ENCODE measurements around the gene SPON1.
"Not testable (repeated sequence)": the region's sequence is repeated elsewhere in the genome, so short reads cannot be mapped to it uniquely, and the experiment has no call there.

SPON1 gene

GRCh38 chr11:14124350-14124749 lies 161.8 kb downstream of the SPON1 start:
- no peak for DNase-seq (ENCODE audit: low read depth in 2 of 2)

GRCh38 chr11:14124886-14125285 lies 162.4 kb downstream of the SPON1 start:
- no peak for DNase-seq (ENCODE audit: low read depth in 2 of 2)

GRCh38 chr11:14125529-14125928 lies 163.0 kb downstream of the SPON1 start:
- no peak for DNase-seq (ENCODE audit: low read depth in 2 of 2)

- DNase-seq (ENCODE audit: low read depth in 2 of 2): no peak
Observed at GRCh38 chr11:14127679-14128078, 165.2 kb downstream of the SPON1 start.

- no peak for DNase-seq (ENCODE audit: low read depth in 2 of 2)
Observed at GRCh38 chr11:14132312-14132711, 169.8 kb downstream of the SPON1 start.

GRCh38 chr11:14133381-14133780 lies 170.9 kb downstream of the SPON1 start:
- DNase-seq (ENCODE audit: low read depth in 2 of 2): no peak

GRCh38 chr11:14136561-14136960 lies 174.0 kb downstream of the SPON1 start:
- no peak for DNase-seq (ENCODE audit: low read depth in 2 of 2)

- no peak for DNase-seq (ENCODE audit: low read depth in 2 of 2)
Observed at GRCh38 chr11:14137284-14137683, 174.8 kb downstream of the SPON1 start.

- DNase-seq (ENCODE audit: low read depth in 2 of 2): no peak
Observed at GRCh38 chr11:14140991-14141390, 178.5 kb downstream of the SPON1 start.

GRCh38 chr11:14141676-14142075 lies 179.2 kb downstream of the SPON1 start:
- DNase-seq (ENCODE audit: low read depth in 2 of 2): no peak

- DNase-seq (ENCODE audit: low read depth in 2 of 2): peak in 1 of 2 donors; percentile 7
Observed at GRCh38 chr11:14144934-14145333, 182.4 kb downstream of the SPON1 start.

- no peak for DNase-seq (ENCODE audit: low read depth in 2 of 2)
Observed at GRCh38 chr11:14148653-14149273, 186.2 kb downstream of the SPON1 start.

- DNase-seq (ENCODE audit: low read depth in 2 of 2): no peak
Observed at GRCh38 chr11:14149683-14150082, 187.2 kb downstream of the SPON1 start.

GRCh38 chr11:14150878-14151277 lies 188.4 kb downstream of the SPON1 start:
- no peak for DNase-seq (ENCODE audit: low read depth in 2 of 2)

GRCh38 chr11:14154103-14154502 lies 191.6 kb downstream of the SPON1 start:
- not testable (repeated sequence) for DNase-seq (ENCODE audit: low read depth in 2 of 2)

- DNase-seq (ENCODE audit: low read depth in 2 of 2): no peak
Observed at GRCh38 chr11:14158393-14158792, 195.9 kb downstream of the SPON1 start.

- DNase-seq (ENCODE audit: low read depth in 2 of 2): no peak
Observed at GRCh38 chr11:14163576-14163975, 201.1 kb downstream of the SPON1 start.

GRCh38 chr11:14173679-14174078 lies 211.2 kb downstream of the SPON1 start:
- not testable (repeated sequence) for DNase-seq (ENCODE audit: low read depth in 2 of 2)

GRCh38 chr11:14179116-14179820 lies 216.7 kb downstream of the SPON1 start:
- DNase-seq (ENCODE audit: low read depth in 2 of 2): no peak

- DNase-seq (ENCODE audit: low read depth in 2 of 2): no peak
Observed at GRCh38 chr11:14181121-14181520, 218.6 kb downstream of the SPON1 start.

GRCh38 chr11:14182833-14183364 lies 220.4 kb downstream of the SPON1 start:
- DNase-seq (ENCODE audit: low read depth in 2 of 2): no peak

GRCh38 chr11:14184028-14184940 lies 221.8 kb downstream of the SPON1 start:
- DNase-seq (ENCODE audit: low read depth in 2 of 2): no peak

All from stimulated activated CD4-positive, alpha-beta T cell treated with anti-CD3 and anti-CD28 coated beads, Interleukin-15, amount 100 ng/mL, for 48 hours (primary cell).